ENCODE measurements around the gene CWF19L2. TPM values are rescaled to one million over a fixed set of nuclear protein-coding genes. Genes with fewer than 3 reads are reported as not detected.
"Not testable (repeated sequence)": the region's sequence is repeated elsewhere in the genome, so short reads cannot be mapped to it uniquely, and the experiment has no call there.

CWF19L2 gene
- polyA plus RNA-seq (ENCODE audit: insufficient read length), result 9.4 TPM

- peak; percentile 92 for DNase-seq (ENCODE audit: low read depth)
Measured at GRCh38 chr11:107457558-107458271, at the start of gene CWF19L2. TSS of gene CWF19L2 (minus strand) at chr11:107457825. CDS start at chr11:107457816, 9 bp downstream.

- no peak for DNase-seq (ENCODE audit: low read depth)
Measured at GRCh38 chr11:107505647-107506225, 48.1 kb upstream of the CWF19L2 start.

GRCh38 chr11:107504981-107505380, 47.4 kb upstream of the CWF19L2 start:
- no peak for DNase-seq (ENCODE audit: low read depth)

- DNase-seq (ENCODE audit: low read depth), result no peak
Measured at GRCh38 chr11:107501713-107502112, 44.1 kb upstream of the CWF19L2 start.

GRCh38 chr11:107497371-107497770, 39.7 kb upstream of the CWF19L2 start:
- not testable (repeated sequence) for DNase-seq (ENCODE audit: low read depth)

- no peak for DNase-seq (ENCODE audit: low read depth)
Measured at GRCh38 chr11:107496011-107496410, 38.4 kb upstream of the CWF19L2 start.

GRCh38 chr11:107494055-107494454, 36.4 kb upstream of the CWF19L2 start:
- no peak for DNase-seq (ENCODE audit: low read depth)

- no peak for DNase-seq (ENCODE audit: low read depth)
Measured at GRCh38 chr11:107493117-107493516, 35.5 kb upstream of the CWF19L2 start.

- no peak for DNase-seq (ENCODE audit: low read depth)
Measured at GRCh38 chr11:107490836-107491235, 33.2 kb upstream of the CWF19L2 start.

GRCh38 chr11:107482234-107482633, 24.6 kb upstream of the CWF19L2 start:
- no peak for DNase-seq (ENCODE audit: low read depth)

GRCh38 chr11:107478922-107479321, 21.3 kb upstream of the CWF19L2 start:
- DNase-seq (ENCODE audit: low read depth), result no peak

- no peak for DNase-seq (ENCODE audit: low read depth)
Measured at GRCh38 chr11:107477820-107478219, 20.2 kb upstream of the CWF19L2 start.

GRCh38 chr11:107473792-107474191, 16.2 kb upstream of the CWF19L2 start:
- DNase-seq (ENCODE audit: low read depth), result no peak

- no peak for DNase-seq (ENCODE audit: low read depth)
Measured at GRCh38 chr11:107472966-107473365, 15.3 kb upstream of the CWF19L2 start.

- no peak for DNase-seq (ENCODE audit: low read depth)
Measured at GRCh38 chr11:107468596-107468995, 11.0 kb upstream of the CWF19L2 start.

- no peak for DNase-seq (ENCODE audit: low read depth)
Measured at GRCh38 chr11:107467696-107468095, 10.1 kb upstream of the CWF19L2 start.

GRCh38 chr11:107466275-107466866, 8.7 kb upstream of the CWF19L2 start:
- DNase-seq (ENCODE audit: low read depth), result not testable (repeated sequence)

GRCh38 chr11:107457205-107457557, 444 bp downstream of the CWF19L2 start:
- DNase-seq (ENCODE audit: low read depth), result no peak

GRCh38 chr11:107453594-107454286, 3.9 kb downstream of the CWF19L2 start:
- no peak for DNase-seq (ENCODE audit: low read depth)

- DNase-seq (ENCODE audit: low read depth), result no peak
Measured at GRCh38 chr11:107446822-107447431, 10.7 kb downstream of the CWF19L2 start.

GRCh38 chr11:107442715-107443215, 14.9 kb downstream of the CWF19L2 start:
- no peak for DNase-seq (ENCODE audit: low read depth)

Data from forelimb muscle (tissue), 1 donor.